HG03442 (cell line): ENCODE data around the gene SPNS1.
A peak's percentile ranks its signal among the peaks of the same experiment; 100 is the strongest.

Source experiments
- ATAC-seq: cut with Tn5 transposase; IDR thresholded peaks from one replicate; pipeline ENCODE4 v1.9.1; 2021; ENCODE audit warnings: mild to moderate bottlenecking, moderate library complexity; ENCODE audit not compliant: unreplicated experiment

Gene SPNS1

DNA sequence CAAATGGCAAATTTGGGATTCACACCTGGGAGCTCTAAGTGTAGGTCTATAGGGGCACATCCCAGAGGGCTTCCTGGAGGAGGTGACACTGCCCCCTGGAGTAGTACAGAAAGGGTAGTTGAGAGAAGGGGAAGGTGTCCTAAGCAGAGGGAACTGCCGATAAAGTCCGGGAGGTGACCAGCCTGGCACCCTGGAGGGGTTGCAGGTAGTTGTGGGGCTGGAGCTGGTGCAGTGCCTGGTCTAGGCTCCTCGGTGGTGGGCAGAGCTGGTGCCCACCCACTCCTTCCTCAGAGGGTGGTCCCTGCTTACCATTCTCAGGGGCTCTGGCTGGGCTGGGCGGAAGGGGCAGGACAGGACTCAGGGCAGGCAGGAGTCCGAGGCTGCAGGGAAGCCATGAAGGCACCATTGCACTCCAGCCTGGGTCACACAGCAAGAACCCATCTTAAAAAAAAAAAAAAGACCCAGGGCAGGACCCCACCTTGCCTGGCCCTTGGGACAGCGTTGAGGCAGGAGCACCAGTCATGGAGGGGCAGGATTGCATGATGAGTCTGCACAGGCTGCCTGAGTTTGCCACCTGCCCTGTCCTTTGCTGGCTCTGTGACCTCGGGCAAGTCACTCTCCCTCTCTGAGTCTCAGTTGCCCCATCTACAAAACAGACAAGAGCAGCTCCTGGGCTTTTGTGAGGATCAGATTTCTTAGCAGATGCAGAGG, 54.0 kb downstream of the SPNS1 start:
- no peak for ATAC-seq

GRCh38 chr16:29029168-29029994, 54.8 kb downstream of the SPNS1 start:
- peak; percentile 46 for ATAC-seq

DNA sequence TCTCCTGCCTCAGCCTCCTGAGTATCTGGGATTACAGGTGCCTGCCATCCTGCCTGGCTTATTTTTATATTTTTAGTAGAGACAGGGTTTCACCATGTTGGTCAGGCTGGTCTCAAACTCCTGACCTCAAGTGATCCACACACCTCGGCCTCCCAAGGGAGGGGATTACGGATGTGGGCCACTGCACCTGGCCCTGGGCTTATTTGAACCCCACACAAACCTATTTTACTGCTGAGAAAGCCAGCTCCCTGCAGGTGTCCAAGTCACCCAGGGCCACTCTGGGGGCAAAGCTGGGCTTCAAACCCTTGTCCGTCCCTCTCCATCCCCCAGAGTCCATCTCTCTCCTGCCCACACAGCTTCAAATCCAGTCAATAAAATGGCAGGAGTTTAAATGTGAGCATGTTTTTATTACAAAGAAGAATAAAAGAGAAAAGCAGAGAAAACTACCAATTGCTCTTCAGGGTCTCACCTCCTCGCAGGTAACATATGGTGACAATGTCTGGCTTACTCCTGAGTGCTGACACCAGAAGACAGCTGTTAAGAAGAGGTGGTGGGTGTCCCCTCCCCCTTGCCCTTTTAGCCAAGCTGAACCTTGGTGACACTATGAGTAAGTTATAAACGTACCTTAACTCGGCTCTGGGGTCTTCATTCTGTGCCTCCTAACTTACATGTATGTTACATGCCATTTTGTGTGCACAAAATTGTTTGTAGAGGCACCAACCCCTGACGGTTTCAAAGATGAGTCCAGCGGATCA, 55.7 kb downstream of the SPNS1 start:
- no peak for ATAC-seq
